Measurements from ENCODE around the gene KAZN.

Gene KAZN

GRCh38 chr1:14679027-14679688 lies 80.7 kb downstream of the KAZN start:
- no peak for DNase-seq

- no peak for DNase-seq
These were observed 82.7 kb downstream of the KAZN start for GRCh38 chr1:14681182-14681581.

DNA sequence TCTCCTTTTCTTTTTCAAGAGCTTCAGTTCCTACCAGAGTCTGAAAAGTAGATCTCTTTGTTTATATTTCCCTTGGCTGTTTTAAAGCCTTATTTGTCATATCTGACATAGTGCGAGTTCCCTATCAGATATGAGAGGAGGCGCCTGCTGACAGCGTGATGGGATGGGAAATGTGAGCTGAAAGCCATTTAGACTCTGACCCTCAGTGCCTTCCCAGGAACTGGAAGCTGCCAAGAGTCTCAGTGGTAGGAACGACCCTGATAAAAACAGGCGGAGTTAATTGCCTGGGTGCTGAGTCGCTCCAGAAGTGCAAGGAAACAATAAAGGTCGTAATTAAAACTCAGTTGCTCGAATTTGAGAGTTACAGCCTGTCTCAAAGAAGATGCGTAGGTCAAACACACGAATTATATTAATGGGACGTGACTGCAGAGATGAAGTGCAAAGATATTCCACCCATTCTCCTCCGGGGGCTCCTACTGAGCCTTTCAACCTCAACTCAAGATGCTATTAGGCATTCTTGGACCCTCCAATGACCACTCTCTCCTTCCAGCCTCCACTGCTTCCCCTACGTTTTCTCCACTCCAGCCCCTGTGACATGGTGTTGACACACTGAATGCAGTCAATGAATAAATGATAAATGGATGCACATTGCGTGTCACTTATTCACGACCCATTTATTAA lies 84.6 kb downstream of the KAZN start:
- no peak for DNase-seq

- DNase-seq = no peak
These were observed 86.6 kb downstream of the KAZN start for GRCh38 chr1:14685078-14685477.

GRCh38 chr1:14686701-14687100 lies 88.2 kb downstream of the KAZN start:
- DNase-seq = no peak

DNA sequence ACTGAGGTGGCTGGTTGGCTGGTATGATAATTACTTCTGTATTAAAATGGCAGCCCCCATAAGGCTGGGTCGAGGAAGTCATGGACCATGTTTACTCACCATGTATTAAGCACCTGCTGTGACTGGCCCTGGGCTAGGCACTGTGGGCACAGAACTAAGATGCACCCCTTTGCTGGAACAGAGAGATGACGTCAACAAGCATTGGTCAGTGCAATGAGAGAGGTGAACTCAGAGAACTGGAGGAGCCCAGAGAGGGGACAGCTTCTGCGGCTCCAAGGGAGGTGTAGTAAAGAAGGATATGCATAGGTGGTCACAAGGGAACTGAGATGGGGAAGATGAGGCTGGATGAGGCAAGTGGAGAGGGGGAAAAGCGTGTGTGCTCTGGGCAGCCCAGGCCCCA lies 88.7 kb downstream of the KAZN start:
- DNase-seq = no peak

DNA sequence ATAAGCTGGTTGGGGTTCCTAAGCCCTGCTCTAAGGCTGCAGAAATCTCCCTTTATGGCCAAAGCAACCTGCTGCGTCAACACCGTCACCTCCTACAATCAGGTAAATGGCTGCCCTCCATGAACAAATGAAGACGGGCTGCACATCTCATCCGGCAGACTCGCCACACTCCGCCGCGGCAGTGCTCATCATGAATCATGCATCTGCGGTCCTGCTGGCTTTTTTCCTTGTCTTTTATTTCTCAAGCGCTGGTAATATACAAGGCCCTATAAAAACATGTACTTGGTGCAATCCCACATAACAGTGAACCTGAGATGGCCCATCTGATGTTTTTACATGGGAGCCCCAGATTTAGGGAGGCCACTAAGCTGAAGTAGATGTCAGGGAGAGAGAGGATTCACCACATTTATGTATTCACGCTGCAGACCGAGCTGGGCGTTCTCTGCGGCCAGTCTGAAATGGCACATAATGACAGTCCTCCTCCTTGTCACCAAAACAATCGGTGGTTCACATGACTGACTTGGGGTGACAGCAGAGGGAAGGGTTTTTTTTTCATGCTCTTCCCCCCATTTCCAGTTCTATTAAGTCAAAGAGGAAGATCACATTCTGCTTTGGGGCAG lies 91.6 kb downstream of the KAZN start:
- DNase-seq = no peak

- DNase-seq = no peak
These were observed 95.5 kb downstream of the KAZN start for GRCh38 chr1:14693949-14694348.

- DNase-seq = no peak
These were observed 96.1 kb downstream of the KAZN start for GRCh38 chr1:14694589-14694988.

DNA sequence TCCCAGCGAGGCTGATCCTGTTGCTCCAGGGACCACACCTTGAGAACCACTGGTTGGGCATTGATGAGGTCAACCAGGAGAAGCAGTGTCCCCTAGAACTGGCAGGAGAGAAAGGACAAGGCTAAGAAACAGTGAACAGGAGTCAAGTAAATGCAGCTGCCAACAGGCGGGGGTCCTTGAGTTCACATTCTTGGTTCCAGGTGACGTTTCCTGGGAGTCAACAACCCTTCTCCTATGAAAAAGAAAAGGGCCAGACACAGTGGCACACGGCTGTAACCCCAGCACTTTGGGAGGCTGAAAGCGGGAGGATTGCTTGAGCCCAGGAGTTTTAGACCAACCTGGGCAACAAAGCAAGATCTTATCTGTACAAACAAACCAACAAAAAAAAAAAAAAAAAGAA lies 98.3 kb downstream of the KAZN start:
- DNase-seq = no peak

DNA sequence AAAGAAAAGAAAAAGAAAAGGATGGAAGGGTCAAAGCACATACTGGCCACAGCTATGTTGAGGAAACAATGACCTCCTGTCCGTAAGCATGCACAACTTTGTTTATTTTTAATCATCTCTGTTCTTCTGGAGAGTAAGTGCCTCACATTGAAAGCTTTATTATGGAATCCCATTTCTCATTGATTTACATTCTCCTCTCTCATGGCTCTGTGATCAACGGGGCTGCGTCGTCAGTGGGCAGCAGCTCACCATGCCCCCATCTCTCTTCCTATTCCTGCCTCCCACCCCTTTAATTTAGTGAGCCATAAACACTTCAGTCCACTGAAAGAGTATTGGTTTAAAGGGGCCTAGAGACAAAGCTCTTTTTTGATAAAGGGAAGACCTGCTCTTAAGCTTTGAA lies 98.9 kb downstream of the KAZN start:
- no peak for DNase-seq

DNA sequence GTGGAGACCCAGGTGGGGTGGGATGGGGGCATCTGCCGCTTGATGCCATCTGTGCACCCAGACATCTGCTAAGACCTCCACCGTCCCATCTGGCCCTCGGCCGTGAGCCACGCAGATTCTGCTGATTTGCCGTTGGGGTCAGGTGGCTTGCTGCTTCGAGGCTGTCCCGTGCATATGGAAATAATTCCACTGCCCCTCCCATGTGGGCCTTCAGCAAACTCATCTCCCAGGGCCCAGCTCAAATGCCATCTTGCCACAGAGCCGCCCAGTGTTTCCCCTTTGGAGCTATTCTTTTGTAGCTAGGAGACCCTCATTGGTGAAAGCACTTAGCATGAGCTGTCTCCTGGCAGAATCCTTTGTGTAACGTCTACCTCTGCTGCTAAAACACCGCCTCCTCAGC lies 99.8 kb downstream of the KAZN start:
- no peak for DNase-seq

GRCh38 chr1:14699620-14700019 lies 101.1 kb downstream of the KAZN start:
- DNase-seq = no peak

- no peak for DNase-seq
These were observed 106.4 kb downstream of the KAZN start for GRCh38 chr1:14704846-14705245.

DNA sequence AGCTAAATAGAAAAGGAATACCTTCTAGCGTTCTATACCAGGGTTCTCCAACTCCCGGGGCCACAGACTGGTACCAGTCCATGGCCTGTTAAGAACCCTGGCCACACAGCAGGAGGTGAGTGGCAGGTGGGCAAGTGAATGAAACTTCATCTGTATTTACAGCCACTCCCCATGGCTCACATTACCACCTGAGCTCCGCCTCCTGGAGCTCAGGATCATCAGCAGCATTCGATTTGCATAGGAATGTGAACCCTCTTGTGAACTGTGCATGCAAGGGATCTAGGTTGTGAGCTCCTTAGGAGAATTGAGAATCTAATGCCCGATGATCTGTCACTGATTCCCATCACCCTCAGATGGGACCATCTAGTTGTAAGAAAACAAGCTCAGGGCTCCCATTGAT lies 107.3 kb downstream of the KAZN start:
- DNase-seq = no peak

DNA sequence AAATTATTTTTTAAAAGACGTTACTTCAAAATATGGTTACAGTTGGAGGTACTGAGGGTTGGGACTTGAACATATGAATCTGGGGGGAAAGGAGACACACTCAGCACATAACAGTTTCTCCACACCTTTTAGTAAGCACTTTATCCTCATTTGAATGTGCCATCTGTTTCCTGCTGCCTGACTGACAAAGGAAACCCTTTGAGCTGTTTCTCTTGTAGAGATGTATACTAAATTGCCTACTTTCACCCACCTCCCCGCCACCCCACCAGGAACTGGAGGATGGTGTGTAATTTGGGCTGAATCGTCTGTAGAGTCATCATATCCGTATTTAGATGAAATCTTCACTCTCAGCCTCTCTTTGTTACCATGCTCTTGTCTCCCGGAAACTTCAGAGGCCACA lies 108.1 kb downstream of the KAZN start:
- no peak for DNase-seq

- DNase-seq = no peak
These were observed 109.3 kb downstream of the KAZN start for GRCh38 chr1:14707531-14708445.

GRCh38 chr1:14710331-14710730 lies 111.8 kb downstream of the KAZN start:
- no peak for DNase-seq

DNA sequence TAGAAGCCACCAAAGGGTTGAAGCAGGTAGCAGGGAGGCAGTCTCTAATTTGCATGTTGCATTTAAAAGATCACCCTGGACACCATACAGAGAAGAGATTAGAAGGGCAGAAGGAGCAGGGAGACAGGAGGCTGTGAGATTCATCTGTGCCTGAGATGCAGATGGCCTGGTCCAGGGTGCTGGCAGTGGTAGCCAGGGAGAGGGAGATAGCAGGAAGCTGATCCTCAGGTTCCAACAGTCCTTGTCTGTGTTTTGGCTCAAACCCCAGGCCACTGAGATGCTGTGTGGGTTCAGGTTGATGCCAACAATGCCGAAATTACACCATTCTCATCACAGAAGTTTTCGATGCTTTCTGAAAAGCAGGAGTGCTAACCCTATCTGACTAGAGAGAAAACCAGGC lies 113.7 kb downstream of the KAZN start:
- no peak for DNase-seq

GRCh38 chr1:14713077-14713476 lies 114.6 kb downstream of the KAZN start:
- DNase-seq = no peak

DNA sequence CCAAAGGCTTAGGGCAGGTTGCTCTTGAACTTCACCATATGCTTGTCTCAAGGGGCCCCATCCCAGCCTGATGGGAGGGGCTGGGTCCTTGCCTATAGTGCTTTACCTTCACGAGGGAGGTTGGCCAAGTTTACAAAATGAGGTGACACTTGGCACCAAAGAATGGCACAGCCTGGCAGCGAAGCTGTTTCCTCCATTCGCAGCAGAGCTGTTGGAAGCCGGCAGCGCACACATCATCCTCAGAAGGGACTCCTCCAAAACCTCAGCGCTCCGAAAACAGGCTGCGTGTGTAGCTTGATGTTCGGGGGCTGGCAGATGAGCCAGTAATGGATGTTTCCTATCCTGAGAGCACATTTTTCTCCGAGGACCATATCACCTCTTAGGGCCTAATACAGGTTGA lies 116.8 kb downstream of the KAZN start:
- no peak for DNase-seq

DNA sequence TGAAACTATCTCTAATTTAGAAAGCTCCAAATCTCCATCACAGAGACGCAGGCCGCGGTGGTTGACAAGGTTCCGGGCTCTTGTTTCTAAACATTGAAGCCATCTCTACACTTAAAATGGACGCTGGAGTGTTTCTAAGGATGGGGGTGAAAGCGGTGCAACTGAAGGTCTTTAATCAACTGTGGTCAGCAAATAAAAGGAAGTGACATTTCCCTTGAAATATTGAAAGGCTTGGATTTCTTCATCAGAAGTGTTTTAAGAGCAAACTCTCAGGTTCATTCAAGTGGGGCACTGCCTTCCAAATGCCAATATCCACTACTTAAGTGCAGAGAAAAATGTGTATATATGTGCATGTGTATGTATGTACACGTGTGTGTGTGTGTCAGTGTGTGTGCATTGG lies 117.3 kb downstream of the KAZN start:
- DNase-seq = no peak

DNA sequence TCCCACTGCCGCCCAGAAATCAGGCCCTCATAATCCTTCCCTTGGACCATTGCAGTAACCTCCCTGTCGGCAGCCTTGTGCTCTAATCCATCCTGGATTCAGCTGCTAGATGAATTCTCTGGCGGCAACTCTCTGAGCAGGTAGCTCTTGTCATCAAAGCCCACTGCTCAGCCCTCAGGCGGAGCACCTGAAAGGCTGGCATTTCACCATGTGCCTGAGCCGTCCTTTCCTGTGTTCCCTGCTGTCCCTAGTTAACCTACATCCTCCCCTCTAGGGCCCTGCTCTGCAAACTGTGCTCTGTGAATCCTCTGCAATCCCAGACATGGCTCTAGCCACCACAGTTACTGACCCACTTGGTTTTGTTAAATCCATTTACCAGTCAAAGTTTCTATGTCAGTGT lies 118.0 kb downstream of the KAZN start:
- DNase-seq = no peak

DNA sequence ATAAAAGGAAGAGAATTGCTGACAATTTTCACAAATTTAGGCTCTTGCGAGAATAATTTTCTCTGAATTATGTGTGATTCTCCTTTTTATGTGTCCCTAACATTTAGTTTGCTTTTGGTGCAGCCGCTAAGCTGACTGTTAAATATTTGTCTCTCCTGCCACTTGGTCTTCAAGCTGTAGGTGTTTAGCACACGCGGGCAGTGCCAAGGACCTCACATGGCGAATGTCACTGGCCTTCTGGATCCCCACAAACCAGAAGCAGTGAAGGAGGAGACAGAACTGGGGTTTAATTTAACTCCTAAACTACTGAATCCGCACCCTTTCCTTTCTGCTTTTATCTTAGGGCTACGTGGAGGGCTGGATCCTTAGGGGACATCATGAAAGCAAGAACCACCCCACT lies 120.0 kb downstream of the KAZN start:
- no peak for DNase-seq

Measured in NCI-H1092 (cell line).